HepG2 (cell line): ENCODE data around the gene FRMD4B. TPM values are rescaled to one million over a fixed set of nuclear protein-coding genes. Genes with fewer than 3 reads are reported as not detected.
A peak's percentile ranks its signal among the peaks of the same experiment; 100 is the strongest.

Source experiments
- ATAC-seq: fragments of 200-7000 bp; cut with Tn5 transposase; 3 replicates; pipeline ENCODE4 v1.9.1; 2020; ENCODE audit warnings: mild to moderate bottlenecking, moderate library complexity
- BruUV-seq: library from RNA; stranded (reverse); fragments of 400-500 nt; replicated peaks from 2 replicates; lab custom pipeline; 2021; lab: Mats Ljungman, UMichigan
- CTCF ChIA-PET: fragments of 300-600 bp; formaldehyde crosslinking; extraction: SDS; loops from one replicate; lab custom pipeline; 2021; ENCODE audit warnings: low total read pairs, inconsistent platforms, low intra/inter-chr PET ratio; lab: Yijun Ruan, JAX
- POLR2A ChIA-PET: fragments of 350-600 bp; sonication (Branson Sonifier 250); formaldehyde crosslinking; loops from one replicate; lab custom pipeline; 2020; ENCODE audit warnings: antibody characterized with exemption, inconsistent platforms; lab: Yijun Ruan, JAX
- DNase-seq: peaks from one replicate; pipeline ENCODE4 v3.0.0-alpha.2; 2015; ENCODE audit warnings: low spot score
- FAIRE-seq: peaks from 3 replicates; lab custom pipeline; 2011; peaks lifted over from hg19 to GRCh38; lab: Jason Lieb, UNC
- H2AFZ ChIP-seq: one replicate; pipeline ENCODE4 v1.6.1; 2011; ENCODE audit warnings: low read length, inconsistent platforms
- H3K27ac ChIP-seq: fragments of 300-600 bp; 3 replicates; pipeline ENCODE4 v1.8.0; 2011; ENCODE audit warnings: mixed run types, mild to moderate bottlenecking, mixed read lengths, low read length, inconsistent platforms; ENCODE audit not compliant: insufficient read depth; ENCODE audit errors: extremely low read length
- H3K27me3 ChIP-seq, 2 experiments: fragments of 200-600 bp in 1 of 2; 2 replicates in 1 of 2; 3 replicates in 1 of 2; pipeline versions ENCODE4 v1.6.0 to v1.8.0; 2011; ENCODE audit warnings: low read length in 2 of 2, mild to moderate bottlenecking in 2 of 2, moderate library complexity in 2 of 2, inconsistent platforms in 1 of 2; ENCODE audit not compliant: insufficient read depth in 2 of 2, control insufficient read depth in 1 of 2
- H3K36me3 ChIP-seq, 2 experiments: fragments of 200-600 bp in 1 of 2; replicated peaks in 1 of 2; 2 replicates in 1 of 2; 3 replicates in 1 of 2; pipeline versions ENCODE4 v1.5.1 to v1.8.0; 2011; ENCODE audit warnings: low read length in 2 of 2, inconsistent platforms in 1 of 2; ENCODE audit not compliant: insufficient read depth in 2 of 2, control insufficient read depth in 1 of 2
- H3K4me1 ChIP-seq: 2 replicates; pipeline ENCODE4 v1.5.1; 2012; ENCODE audit warnings: low read length, inconsistent platforms; ENCODE audit not compliant: insufficient read depth
- H3K4me2 ChIP-seq: 2 replicates; pipeline ENCODE4 v1.6.0; 2011; ENCODE audit warnings: low read depth, low read length, inconsistent platforms
- H3K4me3 ChIP-seq, 3 experiments: fragments of 200-600 bp in 1 of 3; sonication (generic), shearing (Covaris generic) in 1 of 3; replicated peaks in 1 of 3; 2 replicates each; pipeline ENCODE4 v1.5.1; 2011 to 2016; ENCODE audit warnings: low read length in 3 of 3, inconsistent platforms in 2 of 3, low read depth in 2 of 3, mild to moderate bottlenecking in 2 of 3, control low read depth in 1 of 3, mixed read lengths in 1 of 3; ENCODE audit not compliant: insufficient read depth in 1 of 3
- H3K79me2 ChIP-seq: one replicate; pipeline ENCODE4 v1.6.1; 2011; ENCODE audit warnings: low read length, inconsistent platforms; ENCODE audit not compliant: insufficient read depth
- H3K9ac ChIP-seq: 2 replicates; pipeline ENCODE4 v1.6.0; 2011; ENCODE audit warnings: mild to moderate bottlenecking, low read depth, low read length, inconsistent platforms; ENCODE audit not compliant: insufficient read depth
- H3K9me3 ChIP-seq: 2 replicates; pipeline ENCODE4 v1.5.1; 2012; ENCODE audit warnings: mild to moderate bottlenecking, low read length
- H4K20me1 ChIP-seq: 2 replicates; pipeline ENCODE4 v1.6.0; 2011; ENCODE audit warnings: inconsistent platforms, mild to moderate bottlenecking, low read length, moderate library complexity; ENCODE audit not compliant: insufficient read depth
- BRCA1 ChIP-seq: sonication (generic); formaldehyde crosslinking; IDR thresholded peaks from 2 replicates; pipeline ENCODE4 v1.4.0; 2020; ENCODE audit warnings: missing genetic modification reagents
- FOXJ3 ChIP-seq: sonication (generic); formaldehyde crosslinking; IDR thresholded peaks from 2 replicates; pipeline ENCODE4 v1.4.0; 2020; ENCODE audit warnings: missing genetic modification reagents, mild to moderate bottlenecking, borderline replicate concordance
- HOXA5 ChIP-seq: sonication (generic); formaldehyde crosslinking; IDR thresholded peaks from 2 replicates; pipeline ENCODE4 v1.4.0; 2020; ENCODE audit warnings: missing genetic modification reagents
- NR2F6 ChIP-seq, 2 experiments: IDR thresholded peaks; 2 replicates each; pipeline ENCODE4 v1.6.1; 2016; ENCODE audit warnings: antibody characterized with exemption in 1 of 2, mild to moderate bottlenecking in 1 of 2
- SOX6 ChIP-seq, 2 experiments: fragments of 450-650 bp in 1 of 2; sonication (generic) in 1 of 2; formaldehyde crosslinking in 1 of 2; IDR thresholded peaks; 2 replicates each; pipeline versions ENCODE4 v1.4.0 to v1.6.1; 2017 to 2020; ENCODE audit warnings: antibody characterized with exemption in 1 of 2, mild to moderate bottlenecking in 1 of 2, missing genetic modification reagents in 1 of 2
- YEATS2 ChIP-seq: sonication (generic); formaldehyde crosslinking; IDR thresholded peaks from 2 replicates; pipeline ENCODE4 v1.4.0; 2020; ENCODE audit warnings: missing genetic modification reagents, borderline replicate concordance
- ZFP91 ChIP-seq: sonication (generic); formaldehyde crosslinking; IDR thresholded peaks from 2 replicates; pipeline ENCODE4 v1.9.0; 2022; ENCODE audit warnings: missing genetic modification reagents, mild to moderate bottlenecking, borderline replicate concordance
- ZNF30 ChIP-seq: sonication (generic); formaldehyde crosslinking; IDR thresholded peaks from 2 replicates; pipeline ENCODE4 v1.5.0; 2020; ENCODE audit warnings: mild to moderate bottlenecking, missing genetic modification reagents
- ZNF652 ChIP-seq: IDR thresholded peaks from 2 replicates; pipeline ENCODE4 v1.6.1; 2016; ENCODE audit warnings: low read depth, borderline replicate concordance
- WGBS: methylation state at CpG from one replicate; pipeline ENCODE4 v1.1.6; 2017; ENCODE audit warnings: low lambda C conversion rate; 5-methylcytosine and 5-hydroxymethylcytosine counted together
- in situ Hi-C: cut with HindIII; loops from 2 replicates; pipeline ENCODE4 v1.10.0; 2017; ENCODE audit warnings: low pct_unique_long_range_greater_than_20kb; ENCODE audit not compliant: extremely low pct_ligation_motif_present
- intact Hi-C: fragments of 100-400 bp; cut with micrococcal nuclease; formaldehyde crosslinking; loops from one replicate; pipeline ENCODE4 v1.10.0; 2022; ENCODE audit not compliant: unreplicated experiment
- polyA plus RNA-seq, 8 experiments: library from polyadenylated mRNA; depleted of rRNA in 3 of 8; stranded (reverse) in 7 of 8; unstranded in 1 of 8; fragments of >200 nt; fragmentation: Illumina TruSeq in 4 of 8; extraction: Trizol in 4 of 8; gene quantifications; 2 replicates each; pipeline versions ENCODE4 v1.2.1 to v1.2.3, GENCODE V29; 2011 to 2016; ENCODE audit warnings: low read depth in 4 of 8, missing spikeins in 1 of 8, mixed read lengths in 1 of 8; ENCODE audit not compliant: insufficient read depth in 1 of 8
- total RNA-seq, 5 experiments: library from RNA; depleted of rRNA; stranded (reverse); fragments of >200 nt; fragmentation: Illumina TruSeq; extraction: Trizol; gene quantifications; 2 replicates each; pipeline ENCODE4 v1.2.3, GENCODE V29; 2016; ENCODE audit warnings: low read depth in 1 of 5
- TF ChIP-seq, protein P1 (sequence below), 2 experiments: sonication (generic) in 1 of 2; formaldehyde crosslinking in 1 of 2; IDR thresholded peaks; 2 replicates each; pipeline versions ENCODE4 v1.4.0 to v1.6.1; 2016 to 2020; ENCODE audit warnings: borderline replicate concordance in 1 of 2, low read depth in 1 of 2, mild to moderate bottlenecking in 1 of 2, missing genetic modification reagents in 1 of 2

FRMD4B gene
- total and polyA plus RNA-seq, 2 of the 13 experiments (the other 11 are each of a cell fraction or from before 2014, with no cell fraction given) = 3.0 to 3.3 TPM

- Histone ChIP-seq H3K36me3 (no peaks in the 10 kb centered on the region), H3K4me3 (no peak overlapping the region; a peak in 1 of 6 replicates), H3K4me2 (peak overlapping the region; percentile 51), H4K20me1 (no peaks in the 10 kb centered on the region), H2AFZ (peak overlapping the region; percentile 75), H3K27ac (no peak overlapping the region), H3K4me1 (peaks cover 24% of the 10 kb centered on the region), H3K79me2 (no peaks in the 10 kb centered on the region), H3K9ac (no peak overlapping the region), H3K9me3 (no peaks in the 10 kb centered on the region), H3K27me3 (peaks cover 0 to 5% of the 10 kb centered on the region in 2 experiments; a peak in 3 of 5 replicates)
- 1% methylated on average over 8 of the region's 8 CpGs for WGBS
- in situ Hi-C loops = no loop called here
- BruUV-seq = no TSS peak
- ATAC-seq = peak; percentile 88
- DNase-seq = peak; percentile 10
- FAIRE-seq = peak; percentile 60
- POLR2A ChIA-PET = no interaction called here
- intact Hi-C loops = loop anchor here (5.0 kb wide), 1 partner anchor 86 kb away; no protein-coding TSS in a partner anchor
- TF ChIP-seq ZNF652 (peak; percentile 68; the same call in 1 of the 2 replicates), SOX6 (IDR thresholded peaks at IDR 0.05) (no peak), SOX6 (CRISPR knock-in tag; IDR thresholded peaks at IDR 0.05) (0 out of 2 replicates have a peak, but pooled peaks have one; percentile 17), ZFP91 (CRISPR knock-in tag) (no peak), BRCA1 (CRISPR knock-in tag) (no peak), YEATS2 (CRISPR knock-in tag) (no peak), FOXJ3 (no peak), NR2F6 (IDR thresholded peaks at IDR 0.05) (0 out of 2 replicates have a peak, but pooled peaks have one; percentile 7), NR2F6 (CRISPR knock-in tag; IDR thresholded peaks at IDR 0.05) (no peak), HOXA5 (no peak), ZNF30 (CRISPR knock-in tag) (no peak)
- TF ChIP-seq, protein P1, sequence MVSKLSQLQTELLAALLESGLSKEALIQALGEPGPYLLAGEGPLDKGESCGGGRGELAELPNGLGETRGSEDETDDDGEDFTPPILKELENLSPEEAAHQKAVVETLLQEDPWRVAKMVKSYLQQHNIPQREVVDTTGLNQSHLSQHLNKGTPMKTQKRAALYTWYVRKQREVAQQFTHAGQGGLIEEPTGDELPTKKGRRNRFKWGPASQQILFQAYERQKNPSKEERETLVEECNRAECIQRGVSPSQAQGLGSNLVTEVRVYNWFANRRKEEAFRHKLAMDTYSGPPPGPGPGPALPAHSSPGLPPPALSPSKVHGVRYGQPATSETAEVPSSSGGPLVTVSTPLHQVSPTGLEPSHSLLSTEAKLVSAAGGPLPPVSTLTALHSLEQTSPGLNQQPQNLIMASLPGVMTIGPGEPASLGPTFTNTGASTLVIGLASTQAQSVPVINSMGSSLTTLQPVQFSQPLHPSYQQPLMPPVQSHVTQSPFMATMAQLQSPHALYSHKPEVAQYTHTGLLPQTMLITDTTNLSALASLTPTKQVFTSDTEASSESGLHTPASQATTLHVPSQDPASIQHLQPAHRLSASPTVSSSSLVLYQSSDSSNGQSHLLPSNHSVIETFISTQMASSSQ (IDR thresholded peaks at IDR 0.05; ENCODE audit: low read depth) = peak; percentile 32; the same call in 1 of the 2 replicates
- TF ChIP-seq, protein P1 (CRISPR knock-in tag; IDR thresholded peaks at IDR 0.05; ENCODE audit: borderline replicate concordance) = no peak
- TF ChIP-seq, all 625 proteins: peak for 4
- CTCF ChIA-PET = no interaction called here
These were observed 137.5 kb downstream of the FRMD4B start for GRCh38 chr3:69248436-69248835.
